Thoracic aorta (tissue), 2 donors: ENCODE data around the gene SMIM1. TPM values are rescaled to one million over a fixed set of nuclear protein-coding genes. Genes with fewer than 3 reads are reported as not detected.

ENCODE experiments used
- ATAC-seq: fragments of 150-250 bp; one replicate; pipeline ENCODE4 v1.8.0; 2017; ENCODE audit warnings: low read depth; ENCODE audit not compliant: insufficient number of reproducible peaks, low FRiP score
- DNase-seq: peaks from one replicate; pipeline ENCODE4 v3.0.0-alpha.2; 2020; ENCODE audit warnings: low spot score
- H3K27ac ChIP-seq, 2 donors: fragments of 200-600 bp; sonication (generic); 1 replicate in 1 of 2; 2 replicates in 1 of 2; pipeline ENCODE4 v1.5.1; 2016; ENCODE audit warnings: mild to moderate bottlenecking in 2 of 2, moderate library complexity in 2 of 2
- H3K27me3 ChIP-seq: fragments of 200-600 bp; sonication (generic); replicated peaks from 2 replicates; pipeline ENCODE4 v1.6.0; 2016; ENCODE audit warnings: mild to moderate bottlenecking; ENCODE audit not compliant: insufficient read depth
- H3K36me3 ChIP-seq: fragments of 200-600 bp; sonication (generic); one replicate; pipeline ENCODE4 v1.5.1; 2016
- H3K4me1 ChIP-seq, 2 donors: fragments of 200-600 bp; sonication (generic); 1 replicate in 1 of 2; 2 replicates in 1 of 2; pipeline versions ENCODE4 v1.5.1 to v1.6.0; 2016; ENCODE audit warnings: low read depth in 2 of 2, mild to moderate bottlenecking in 1 of 2; ENCODE audit not compliant: control insufficient read depth in 1 of 2
- H3K4me3 ChIP-seq: fragments of 200-600 bp; sonication (generic); 2 replicates; pipeline ENCODE4 v1.5.1; 2016; ENCODE audit warnings: mild to moderate bottlenecking
- H3K9me3 ChIP-seq: fragments of 200-600 bp; sonication (generic); 2 replicates; pipeline ENCODE4 v1.5.1; 2016
- CTCF ChIP-seq: fragments of 200-600 bp; sonication (generic); IDR thresholded peaks from one replicate; pipeline ENCODE4 v1.5.1; 2019; ENCODE audit warnings: antibody characterized with exemption
- total RNA-seq, 2 donors: library from RNA; depleted of rRNA; stranded (reverse); fragments of >200 nt; gene quantifications; one replicate each; pipeline versions ENCODE4 v1.1.0 to v1.2.3, GENCODE V29; 2016

The SMIM1 gene
- total RNA-seq, 2 donors from 2014 or later = 2.6 to 4.6 TPM

DNA sequence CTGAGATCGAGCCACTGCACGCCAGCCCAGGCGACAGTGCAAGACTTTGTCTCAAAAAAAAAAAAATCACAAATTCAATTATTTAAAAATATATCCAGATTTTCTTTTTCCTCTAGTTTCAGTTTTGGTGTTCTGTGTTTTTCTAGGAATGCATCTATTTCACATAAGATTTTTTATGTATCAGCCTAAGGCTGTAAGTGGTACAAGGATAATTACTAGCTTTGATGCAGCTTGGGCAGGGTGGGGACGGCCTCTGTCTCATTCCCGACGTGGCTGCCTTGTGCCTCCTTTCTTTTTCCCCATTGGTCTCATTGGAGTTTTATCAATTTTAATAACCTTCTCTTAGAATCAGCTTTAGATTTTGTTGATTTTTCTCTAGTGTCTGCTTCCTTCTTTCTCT is 13.4 kb upstream of the SMIM1 start:
- Histone ChIP-seq H3K27ac (no peak overlapping the region), H3K27me3 (no peaks in the 10 kb centered on the region), H3K9me3 (no peaks in the 10 kb centered on the region), H3K4me3 (no peak overlapping the region), H3K4me1 (no peaks in the 10 kb centered on the region), H3K36me3 (no peaks in the 10 kb centered on the region)
- TF ChIP-seq CTCF = no peak
- DNase-seq (no peak), ATAC-seq (no peak)

DNA sequence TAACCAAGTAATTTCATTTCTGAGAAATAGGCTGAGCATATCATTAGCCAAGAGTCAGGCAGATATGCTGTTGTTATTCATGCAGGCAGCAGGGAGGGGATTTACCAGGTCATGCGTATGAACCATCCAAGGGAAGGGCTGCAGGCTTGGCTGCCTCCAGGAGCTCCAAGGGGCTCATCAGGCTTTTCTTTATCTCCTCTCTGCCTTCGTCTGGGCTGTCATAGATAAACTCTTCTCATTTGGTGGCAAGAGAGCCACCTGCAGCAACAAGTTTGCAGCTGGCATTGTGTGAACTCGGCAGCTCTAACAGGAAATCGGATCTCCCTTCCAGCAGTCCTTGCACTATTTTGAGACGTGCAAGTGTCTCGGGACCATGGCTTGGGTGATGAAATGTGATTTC is 12.8 kb upstream of the SMIM1 start:
- DNase-seq (no peak), ATAC-seq (no peak)
- Histone ChIP-seq H3K4me3 (no peak overlapping the region), H3K36me3 (no peaks in the 10 kb centered on the region), H3K27me3 (no peaks in the 10 kb centered on the region), H3K4me1 (no peaks in the 10 kb centered on the region), H3K27ac (no peak overlapping the region), H3K9me3 (no peaks in the 10 kb centered on the region)
- TF ChIP-seq CTCF = no peak

DNA sequence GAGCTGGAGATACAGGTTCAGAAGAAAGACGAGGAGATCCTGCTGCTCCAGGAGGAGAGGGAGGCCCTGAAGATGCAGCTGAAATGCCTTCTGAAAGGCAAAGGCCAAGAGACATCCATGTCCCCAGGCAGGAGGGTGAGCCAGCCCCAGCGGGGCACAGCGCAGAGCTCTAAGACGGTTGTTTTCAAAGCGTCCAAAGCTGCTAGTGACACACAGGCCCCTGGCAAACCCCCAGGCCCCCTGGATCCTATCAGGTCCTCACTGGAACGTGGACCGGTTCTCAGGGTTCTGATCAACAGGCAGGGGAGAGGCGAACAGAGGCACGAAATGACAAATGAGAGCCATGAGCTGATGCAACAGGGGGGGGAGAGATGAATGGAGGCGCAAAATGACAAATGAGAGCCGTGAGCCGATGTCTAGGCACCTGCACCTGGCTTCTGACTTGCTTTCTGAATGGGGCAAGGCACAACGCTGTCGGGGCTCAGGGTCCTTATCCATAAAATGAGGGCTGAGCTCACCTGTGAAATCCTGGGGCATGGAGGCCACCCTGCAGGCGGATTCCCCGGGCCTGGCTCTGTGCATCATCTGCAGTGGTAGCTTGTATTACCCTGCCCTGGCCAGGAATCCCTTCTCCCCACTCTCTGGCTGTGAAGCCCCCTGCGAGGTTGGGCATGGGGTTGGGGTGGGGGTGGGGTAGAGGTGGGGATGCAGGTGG is 11.1 kb upstream of the SMIM1 start:
- no peaks in the 10 kb centered on the region for H3K36me3 ChIP-seq
- no peak overlapping the region for H3K27ac ChIP-seq
- no peaks in the 10 kb centered on the region for H3K4me1 ChIP-seq
- DNase-seq = no peak
- H3K9me3 ChIP-seq = no peaks in the 10 kb centered on the region
- no peak for ATAC-seq
- no peak for TF ChIP-seq CTCF
- no peaks in the 10 kb centered on the region for H3K27me3 ChIP-seq
- no peak overlapping the region for H3K4me3 ChIP-seq

- H3K27ac ChIP-seq = no peak overlapping the region
- no peak for TF ChIP-seq CTCF
- no peaks in the 10 kb centered on the region for H3K27me3 ChIP-seq
- no peaks in the 10 kb centered on the region for H3K4me1 ChIP-seq
- no peak overlapping the region for H3K4me3 ChIP-seq
- no peaks in the 10 kb centered on the region for H3K9me3 ChIP-seq
- DNase-seq (no peak), ATAC-seq (no peak)
- H3K36me3 ChIP-seq = no peaks in the 10 kb centered on the region
Measured at GRCh38 chr1:3762151-3762872, 10.2 kb upstream of the SMIM1 start.

GRCh38 chr1:3762873-3763228 is 9.7 kb upstream of the SMIM1 start:
- no peak for TF ChIP-seq CTCF
- Histone ChIP-seq H3K4me1 (no peaks in the 10 kb centered on the region), H3K36me3 (no peaks in the 10 kb centered on the region), H3K4me3 (no peak overlapping the region), H3K9me3 (no peaks in the 10 kb centered on the region), H3K27me3 (no peaks in the 10 kb centered on the region), H3K27ac (no peak overlapping the region)
- DNase-seq (no peak), ATAC-seq (no peak)
